Mucosa of rectum (tissue), 2 donors: ENCODE data around the gene CTDSPL2.
"Not testable (repeated sequence)": the region's sequence is repeated elsewhere in the genome, so short reads cannot be mapped to it uniquely, and the experiment has no call there.

ENCODE experiments used
- H3K27ac ChIP-seq, 2 donors: one replicate each; pipeline ENCODE4 v1.7.0; 2013; ENCODE audit warnings: inconsistent platforms in 2 of 2, low read depth in 2 of 2, low read length in 2 of 2
- H3K27me3 ChIP-seq, 2 donors: one replicate each; pipeline ENCODE4 v1.7.0; 2013; ENCODE audit warnings: low read length in 2 of 2; ENCODE audit not compliant: control insufficient read depth in 2 of 2, insufficient read depth in 2 of 2
- H3K36me3 ChIP-seq, 2 donors: one replicate each; pipeline ENCODE4 v1.7.0; 2013; ENCODE audit warnings: low read length in 2 of 2; ENCODE audit not compliant: control insufficient read depth in 2 of 2, insufficient read depth in 2 of 2
- H3K4me1 ChIP-seq, 2 donors: one replicate each; pipeline ENCODE4 v1.7.0; 2013; ENCODE audit warnings: low read length in 2 of 2, mild to moderate bottlenecking in 1 of 2; ENCODE audit not compliant: control insufficient read depth in 2 of 2, insufficient read depth in 2 of 2
- H3K4me3 ChIP-seq, 2 donors: one replicate each; pipeline ENCODE4 v1.7.0; 2013; ENCODE audit warnings: low read length in 2 of 2
- H3K9ac ChIP-seq, 2 donors: one replicate each; pipeline ENCODE4 v1.7.0; 2013; ENCODE audit warnings: low read length in 2 of 2, low read depth in 1 of 2, mild to moderate bottlenecking in 1 of 2
- H3K9me3 ChIP-seq, 2 donors: one replicate each; pipeline ENCODE4 v1.7.0; 2013; ENCODE audit warnings: low read length in 2 of 2; ENCODE audit not compliant: control insufficient read depth in 2 of 2
- donor health status: healthy.
- donor health status: Normal muscosa, but diverticular disease.

Gene CTDSPL2

DNA sequence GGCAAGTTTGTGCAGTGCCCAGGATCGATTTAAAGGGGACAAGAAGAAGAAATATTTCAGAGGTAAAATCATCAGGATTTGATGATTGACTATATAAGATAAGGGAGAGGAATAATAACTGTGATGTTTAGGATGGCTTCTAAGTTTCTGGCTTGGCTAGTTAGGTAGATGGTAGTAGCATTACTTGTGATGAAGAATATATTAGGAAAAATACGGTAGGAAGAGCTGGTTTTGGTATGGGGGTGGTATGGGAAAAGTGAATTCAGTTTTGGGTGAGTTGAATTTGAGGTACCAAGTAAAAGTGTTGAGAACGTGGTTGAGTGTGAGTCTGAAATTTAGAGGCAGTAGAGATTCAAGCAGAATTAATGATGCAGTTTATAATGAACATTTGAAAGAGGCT lies 11.0 kb downstream of the CTDSPL2 start:
- Histone ChIP-seq H3K27ac (no peak overlapping the region), H3K4me3 (no peak overlapping the region), H3K9me3 (no peaks in the 10 kb centered on the region), H3K9ac (no peak overlapping the region), H3K4me1 (no peaks in the 10 kb centered on the region), H3K27me3 (no peaks in the 10 kb centered on the region), H3K36me3 (no peaks in the 10 kb centered on the region)

DNA sequence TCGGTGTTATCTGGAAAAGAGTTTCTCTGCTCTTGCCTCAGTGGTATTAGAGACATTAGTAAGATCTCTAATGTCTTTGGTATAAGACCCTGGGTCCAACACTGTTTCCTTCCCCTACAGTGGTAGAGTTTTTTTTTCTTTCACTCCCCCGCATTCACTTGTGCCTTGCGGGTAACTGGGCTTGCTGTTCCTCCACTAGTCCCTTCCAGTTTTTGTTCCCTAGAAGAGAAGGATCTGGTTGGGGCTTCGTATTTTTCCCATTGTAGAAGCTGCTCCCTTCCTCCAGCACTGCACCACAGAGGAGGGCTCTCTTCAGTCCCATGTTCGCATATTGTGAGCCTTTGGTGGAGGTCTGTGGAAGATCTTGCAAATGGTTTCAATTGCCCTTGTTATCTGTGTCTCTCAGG lies 13.7 kb downstream of the CTDSPL2 start:
- Histone ChIP-seq H3K36me3 (no peaks in the 10 kb centered on the region), H3K9me3 (no peaks in the 10 kb centered on the region), H3K4me3 (no peak overlapping the region), H3K27me3 (no peaks in the 10 kb centered on the region), H3K27ac (no peak overlapping the region), H3K9ac (no peak overlapping the region), H3K4me1 (no peaks in the 10 kb centered on the region)

GRCh38 chr15:44443515-44443914 lies 16.1 kb downstream of the CTDSPL2 start:
- H3K36me3 ChIP-seq = peaks cover 0 to 7% of the 10 kb centered on the region in 2 donors
- no peak overlapping the region for H3K9ac ChIP-seq
- no peak overlapping the region for H3K4me3 ChIP-seq
- H3K27ac ChIP-seq = no peak overlapping the region
- H3K27me3 ChIP-seq = no peaks in the 10 kb centered on the region
- H3K4me1 ChIP-seq = no peaks in the 10 kb centered on the region
- no peaks in the 10 kb centered on the region for H3K9me3 ChIP-seq

GRCh38 chr15:44447772-44448376 lies 20.4 kb downstream of the CTDSPL2 start:
- no peaks in the 10 kb centered on the region for H3K9me3 ChIP-seq
- H3K27me3 ChIP-seq = no peaks in the 10 kb centered on the region
- no peaks in the 10 kb centered on the region for H3K4me1 ChIP-seq
- H3K4me3 ChIP-seq = no peak overlapping the region
- H3K9ac ChIP-seq = no peak overlapping the region
- H3K27ac ChIP-seq = no peak overlapping the region
- peaks cover 0 to 7% of the 10 kb centered on the region in 2 donors for H3K36me3 ChIP-seq

DNA sequence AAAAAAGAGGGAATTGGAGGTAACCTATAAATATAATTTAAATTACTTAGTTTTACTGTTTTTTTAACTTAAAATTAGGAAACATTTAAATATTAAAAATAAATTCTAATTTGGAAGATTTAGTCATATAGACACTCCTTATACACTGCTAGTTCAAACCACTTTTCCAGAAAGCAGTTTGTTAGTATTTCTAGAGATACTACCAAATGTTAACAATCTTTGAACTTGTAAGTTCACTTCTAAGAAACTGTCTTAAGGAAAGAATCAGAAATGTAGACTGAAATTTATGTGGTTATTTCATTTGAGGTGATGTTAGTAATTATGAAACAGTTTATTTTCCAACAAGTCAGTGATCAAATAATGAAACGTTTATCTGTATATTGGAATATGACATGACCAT lies 22.7 kb downstream of the CTDSPL2 start:
- Histone ChIP-seq H3K36me3 (peaks cover 0 to 7% of the 10 kb centered on the region in 2 donors), H3K4me3 (no peak overlapping the region), H3K9ac (no peak overlapping the region), H3K27me3 (no peaks in the 10 kb centered on the region), H3K27ac (no peak overlapping the region), H3K4me1 (no peaks in the 10 kb centered on the region), H3K9me3 (no peaks in the 10 kb centered on the region)

DNA sequence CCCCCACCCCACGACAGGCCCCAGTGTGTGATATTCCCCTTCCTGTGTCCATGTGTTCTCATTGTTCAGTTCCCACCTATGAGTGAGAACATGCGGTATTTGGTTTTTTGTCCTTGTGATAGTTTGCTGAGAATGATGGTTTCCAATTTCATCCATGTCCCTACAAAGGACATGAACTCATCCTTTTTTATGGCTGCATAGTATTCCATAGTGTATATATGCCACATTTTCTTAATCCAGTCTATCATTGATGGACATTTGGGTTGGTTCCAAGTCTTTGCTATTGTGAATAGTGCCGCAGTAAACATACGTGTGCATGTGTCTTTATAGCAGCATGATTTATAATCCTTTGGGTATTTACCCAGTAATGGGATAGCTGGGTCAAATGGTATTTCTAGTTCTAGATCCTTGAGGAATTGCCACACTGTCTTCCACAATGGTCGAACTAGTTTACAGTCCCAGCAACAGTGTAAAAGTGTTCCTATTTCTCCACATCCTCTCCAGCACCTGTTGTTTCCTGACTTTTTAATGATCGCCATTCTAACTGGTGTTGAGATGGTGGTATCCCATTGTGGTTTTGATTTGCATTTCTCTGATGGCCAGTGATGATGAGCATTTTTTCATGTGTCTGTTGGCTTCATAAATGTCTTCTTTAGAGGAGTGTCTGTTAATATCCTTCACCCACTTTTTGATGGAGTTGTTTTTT lies 26.3 kb downstream of the CTDSPL2 start:
- not testable (repeated sequence) for H3K36me3 ChIP-seq, H3K27ac ChIP-seq, H3K9me3 ChIP-seq, H3K27me3 ChIP-seq, H3K9ac ChIP-seq, H3K4me1 ChIP-seq, H3K4me3 ChIP-seq

DNA sequence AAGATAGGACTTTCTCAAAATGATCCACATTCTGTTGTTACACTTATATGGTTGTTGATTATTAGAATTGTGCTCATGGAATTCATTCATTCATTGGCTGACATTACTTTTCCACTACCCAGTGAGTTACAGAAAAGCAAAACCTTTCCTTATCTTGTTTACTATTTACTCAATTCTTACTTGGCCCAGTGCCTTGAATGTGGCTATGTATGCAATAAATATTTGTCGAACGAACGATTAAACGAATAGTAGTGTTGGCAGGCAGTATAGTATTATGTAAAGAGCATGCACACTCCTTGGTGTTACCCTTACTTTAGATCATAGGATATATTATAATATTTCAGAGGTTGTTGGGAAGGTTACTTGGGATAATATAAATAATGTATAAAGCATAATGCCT lies 31.0 kb downstream of the CTDSPL2 start:
- Histone ChIP-seq H3K4me1 (no peaks in the 10 kb centered on the region), H3K36me3 (peaks cover 5 to 11% of the 10 kb centered on the region in 2 donors), H3K9ac (no peak overlapping the region), H3K4me3 (no peak overlapping the region), H3K9me3 (no peaks in the 10 kb centered on the region), H3K27ac (no peak overlapping the region), H3K27me3 (no peaks in the 10 kb centered on the region)

- Histone ChIP-seq H3K4me3 (no peak overlapping the region), H3K27me3 (no peaks in the 10 kb centered on the region), H3K36me3 (peaks cover 10 to 12% of the 10 kb centered on the region in 2 donors), H3K4me1 (no peaks in the 10 kb centered on the region), H3K27ac (no peak overlapping the region), H3K9me3 (no peaks in the 10 kb centered on the region), H3K9ac (no peak overlapping the region)
Observed at GRCh38 chr15:44468709-44469385, 41.4 kb downstream of the CTDSPL2 start.

DNA sequence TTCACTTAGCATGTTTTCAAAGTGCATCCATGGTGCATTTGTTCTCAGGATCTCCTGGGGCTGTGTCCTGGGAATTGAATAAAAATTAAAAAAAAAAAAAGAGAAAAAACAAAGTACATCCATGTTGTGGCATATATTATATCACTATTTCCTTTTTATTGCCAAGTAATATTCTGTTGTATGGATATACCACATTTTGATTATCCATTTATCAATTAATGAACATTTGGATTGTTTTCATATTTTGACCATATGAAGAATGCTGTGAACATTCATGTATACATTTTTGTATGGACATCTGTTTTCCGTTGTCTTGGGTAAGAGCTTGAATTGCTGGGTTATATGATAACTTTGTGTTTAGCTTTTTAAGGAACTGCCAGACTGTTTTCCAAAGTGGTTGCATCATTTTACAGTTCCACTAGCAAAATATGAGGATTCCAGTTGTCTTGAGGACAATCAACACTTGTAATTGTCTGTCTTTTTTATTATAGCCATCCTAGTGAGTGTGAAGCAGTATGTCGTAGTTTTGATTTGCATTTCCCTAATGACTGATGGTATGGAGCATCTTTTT lies 44.5 kb downstream of the CTDSPL2 start:
- Histone ChIP-seq H3K36me3 (peaks cover 2 to 7% of the 10 kb centered on the region in 2 donors), H3K27me3 (no peaks in the 10 kb centered on the region), H3K4me3 (no peak overlapping the region), H3K4me1 (no peaks in the 10 kb centered on the region), H3K27ac (no peak overlapping the region), H3K9me3 (no peaks in the 10 kb centered on the region), H3K9ac (no peak overlapping the region)

GRCh38 chr15:44479343-44479742 lies 51.9 kb downstream of the CTDSPL2 start:
- no peaks in the 10 kb centered on the region for H3K27me3 ChIP-seq
- no peaks in the 10 kb centered on the region for H3K9me3 ChIP-seq
- H3K4me1 ChIP-seq = no peaks in the 10 kb centered on the region
- H3K9ac ChIP-seq = no peak overlapping the region
- H3K36me3 ChIP-seq = no peaks in the 10 kb centered on the region
- H3K4me3 ChIP-seq = no peak overlapping the region
- H3K27ac ChIP-seq = no peak overlapping the region
